H1 (cell line): ENCODE measurements around the gene DIP2C. TPM values are rescaled to one million over a fixed set of nuclear protein-coding genes. Genes with fewer than 3 reads are reported as not detected.

ENCODE experiments used
- GTF2F1 ChIP-seq: IDR thresholded peaks from 2 replicates; pipeline ENCODE4 v1.6.1; 2012; ENCODE audit warnings: low read depth, low read length, improper control_type of control experiment, borderline replicate concordance
- KDM1A ChIP-seq: fragments of 200-600, 300-600 bp; sonication (generic); IDR thresholded peaks from 2 replicates; pipeline ENCODE4 v1.7.1; 2016; ENCODE audit warnings: mild to moderate bottlenecking, low read length, borderline replicate concordance
- POLR2AphosphoS5 ChIP-seq: IDR thresholded peaks from 2 replicates; pipeline ENCODE4 v1.6.1; 2011; ENCODE audit warnings: low read depth, low read length
- SRF ChIP-seq: IDR thresholded peaks from 2 replicates; pipeline ENCODE4 v1.6.1; 2011; ENCODE audit warnings: mild to moderate bottlenecking, low read depth, low read length, moderate library complexity
- polyA plus RNA-seq, 7 experiments: library from polyadenylated mRNA; depleted of rRNA in 3 of 7; stranded (reverse) in 5 of 7; unstranded in 2 of 7; fragments of >200 nt in 5 of 7; fragments of 200-250 nt in 2 of 7; gene quantifications; 1 replicate in 5 of 7; 2 replicates in 1 of 7; 4 replicates in 1 of 7; pipeline versions ENCODE4 v1.2.1 to v1.2.3, GENCODE V29; 2011 to 2013; ENCODE audit warnings: missing spikeins in 2 of 7, mixed read lengths in 2 of 7
- total RNA-seq: library from RNA; stranded (reverse); fragmentation: NEBNext Ultra II Directional; extraction: Animal tissue kit (Norgen Biotek cat#: 25700); gene quantifications from 2 replicates; pipeline ENCODE4 v1.2.1, GENCODE V29; 2021

The DIP2C gene
- total and polyA plus RNA-seq, 2 of the 8 experiments (the other 6 are each of a cell fraction or from before 2014, with no cell fraction given), result 3.8 to 9.3 TPM

- TF ChIP-seq POLR2AphosphoS5 (no peak), KDM1A (no peak), SRF (no peak), GTF2F1 (no peak)
Measured at GRCh38 chr10:707861-708260, 18.4 kb upstream of the DIP2C start (continued).
